H4 (cell line): Measurements from ENCODE around the gene FIG4. TPM values are rescaled to one million over a fixed set of nuclear protein-coding genes. Genes with fewer than 3 reads are reported as not detected.

ENCODE experiments used
- DNase-seq: peaks from one replicate; pipeline ENCODE4 v3.0.0-alpha.2; 2015; ENCODE audit warnings: low spot score
- total RNA-seq: library from RNA; depleted of rRNA; stranded (reverse); fragments of >200 nt; shearing (Covaris generic); gene quantifications from 2 replicates; pipeline ENCODE4 v1.2.3, GENCODE V29; 2014

FIG4 gene
- total RNA-seq, 1 experiment from 2014 or later, result 9.7 TPM

- no peak for DNase-seq
Observed at GRCh38 chr6:109759098-109759955, 68.2 kb downstream of the FIG4 start.

- no peak for DNase-seq
Observed at GRCh38 chr6:109760208-109760607, 69.1 kb downstream of the FIG4 start.

- no peak for DNase-seq
Observed at GRCh38 chr6:109762166-109762565, 71.1 kb downstream of the FIG4 start.

GRCh38 chr6:109762769-109763441, 71.8 kb downstream of the FIG4 start:
- no peak for DNase-seq

- DNase-seq, result no peak
Observed at GRCh38 chr6:109766167-109766566, 75.1 kb downstream of the FIG4 start.

- no peak for DNase-seq
Observed at GRCh38 chr6:109767961-109768360, 76.9 kb downstream of the FIG4 start.

- no peak for DNase-seq
Observed at GRCh38 chr6:109768485-109768884, 77.4 kb downstream of the FIG4 start.

- no peak for DNase-seq
Observed at GRCh38 chr6:109769213-109769612, 78.1 kb downstream of the FIG4 start.

GRCh38 chr6:109770047-109770446, 79.0 kb downstream of the FIG4 start:
- no peak for DNase-seq

- DNase-seq, result no peak
Observed at GRCh38 chr6:109770779-109771178, 79.7 kb downstream of the FIG4 start.

GRCh38 chr6:109771939-109772755, 81.1 kb downstream of the FIG4 start:
- peak; percentile 2 for DNase-seq

GRCh38 chr6:109772883-109773431, 81.9 kb downstream of the FIG4 start:
- DNase-seq, result no peak

GRCh38 chr6:109781001-109781400, 89.9 kb downstream of the FIG4 start:
- DNase-seq, result no peak

GRCh38 chr6:109782491-109782999, 91.4 kb downstream of the FIG4 start:
- DNase-seq, result no peak

GRCh38 chr6:109783250-109783986, 92.3 kb downstream of the FIG4 start:
- DNase-seq, result no peak

GRCh38 chr6:109787312-109787711, 96.2 kb downstream of the FIG4 start:
- DNase-seq, result no peak

- no peak for DNase-seq
Observed at GRCh38 chr6:109788687-109789086, 97.6 kb downstream of the FIG4 start.

- no peak for DNase-seq
Observed at GRCh38 chr6:109790131-109790530, 99.0 kb downstream of the FIG4 start.

- DNase-seq, result no peak
Observed at GRCh38 chr6:109791301-109791700, 100.2 kb downstream of the FIG4 start.

GRCh38 chr6:109793021-109793420, 101.9 kb downstream of the FIG4 start:
- DNase-seq, result no peak

GRCh38 chr6:109793792-109794191, 102.7 kb downstream of the FIG4 start:
- DNase-seq, result peak; percentile 84
